IMR-90 (cell line): Measurements from ENCODE around the gene TMEM52B. TPM values are rescaled to one million over a fixed set of nuclear protein-coding genes. Genes with fewer than 3 reads are reported as not detected.

Source experiments
- ATAC-seq: fragments of 200-7000 bp; cut with Tn5 transposase; 2 replicates; pipeline ENCODE4 v1.9.1; 2020; ENCODE audit warnings: low read depth, mild to moderate bottlenecking, moderate library complexity
- BruUV-seq: library from RNA; stranded (reverse); fragments of 400-500 nt; replicated peaks from 2 replicates; lab custom pipeline; 2021; lab: Mats Ljungman, UMichigan
- CTCF ChIA-PET: fragments of 300-600 bp; formaldehyde crosslinking; extraction: SDS; loops from one replicate; lab custom pipeline; 2021; ENCODE audit warnings: antibody characterized with exemption; lab: Yijun Ruan, JAX
- POLR2A ChIA-PET: fragments of 300-600 bp; sonication (Branson Sonifier 250); formaldehyde crosslinking; loops from one replicate; lab custom pipeline; 2022; ENCODE audit warnings: antibody characterized with exemption; ENCODE audit not compliant: unreplicated experiment; lab: Charles Lee
- DNase-seq: peaks from one replicate; pipeline ENCODE4 v3.0.0; 2013
- H2AFZ ChIP-seq: replicated peaks from 2 replicates; pipeline ENCODE3; 2013; ENCODE audit warnings: low read length, mild to moderate bottlenecking; ENCODE audit not compliant: poor library complexity
- H2AK5ac ChIP-seq: 2 replicates; pipeline ENCODE4 v1.6.1; 2013; ENCODE audit warnings: low read depth, low read length, inconsistent platforms
- H2AK9ac ChIP-seq: replicated peaks from 2 replicates; pipeline ENCODE3; 2013; ENCODE audit warnings: mild to moderate bottlenecking, low read depth, low read length, moderate library complexity; ENCODE audit not compliant: poor library complexity
- H2BK120ac ChIP-seq: 2 replicates; pipeline ENCODE4 v1.6.1; 2013; ENCODE audit warnings: low read depth, low read length, inconsistent platforms
- H2BK15ac ChIP-seq: 3 replicates; pipeline ENCODE4 v1.6.1; 2013; ENCODE audit warnings: low read depth, low read length, inconsistent platforms
- H2BK20ac ChIP-seq: 2 replicates; pipeline ENCODE4 v1.6.1; 2013; ENCODE audit warnings: low read depth, mild to moderate bottlenecking, inconsistent platforms, low read length, moderate library complexity
- H2BK5ac ChIP-seq: 2 replicates; pipeline ENCODE4 v1.6.1; 2013; ENCODE audit warnings: mild to moderate bottlenecking, low read depth, low read length, inconsistent platforms; ENCODE audit not compliant: poor library complexity, severe bottlenecking
- H3K14ac ChIP-seq: replicated peaks from 2 replicates; pipeline ENCODE4 v1.6.1; 2013; ENCODE audit warnings: low read depth, low read length, inconsistent platforms
- H3K18ac ChIP-seq: 2 replicates; pipeline ENCODE4 v1.6.1; 2013; ENCODE audit warnings: low read depth, low read length, control low read depth
- H3K23ac ChIP-seq: 2 replicates; pipeline ENCODE4 v1.6.1; 2013; ENCODE audit warnings: low read depth, low read length, inconsistent platforms
- H3K27ac ChIP-seq: 2 replicates; pipeline ENCODE4 v1.5.1; 2013; ENCODE audit warnings: mild to moderate bottlenecking, control low read depth, low read length; ENCODE audit not compliant: insufficient read depth
- H3K27me3 ChIP-seq: 2 replicates; pipeline ENCODE4 v1.6.1; 2013; ENCODE audit warnings: low read length; ENCODE audit not compliant: control insufficient read depth, insufficient read depth
- H3K36me3 ChIP-seq: 2 replicates; pipeline ENCODE4 v1.6.1; 2013; ENCODE audit warnings: low read length, mixed read lengths; ENCODE audit not compliant: control insufficient read depth, insufficient read depth
- H3K4ac ChIP-seq: 2 replicates; pipeline ENCODE4 v1.6.1; 2013; ENCODE audit warnings: low read depth, low read length, inconsistent platforms
- H3K4me1 ChIP-seq: 2 replicates; pipeline ENCODE4 v1.6.1; 2013; ENCODE audit warnings: low read length, mixed read lengths; ENCODE audit not compliant: control insufficient read depth, insufficient read depth
- H3K4me2 ChIP-seq: 2 replicates; pipeline ENCODE4 v1.6.1; 2013; ENCODE audit warnings: low read depth, mild to moderate bottlenecking, control low read depth, low read length, moderate library complexity
- H3K4me3 ChIP-seq: 2 replicates; pipeline ENCODE4 v1.5.1; 2013; ENCODE audit warnings: low read depth, mild to moderate bottlenecking, control low read depth, low read length, moderate library complexity; ENCODE audit not compliant: insufficient read depth
- H3K56ac ChIP-seq: 2 replicates; pipeline ENCODE4 v1.6.1; 2013; ENCODE audit warnings: low read length, inconsistent platforms; ENCODE audit not compliant: insufficient read depth; ENCODE audit errors: extremely low read depth
- H3K79me1 ChIP-seq, 2 experiments: 2 replicates each; pipeline ENCODE4 v1.6.1; 2013; ENCODE audit warnings: low read length in 2 of 2, inconsistent platforms in 1 of 2, low read depth in 1 of 2
- H3K9ac ChIP-seq: 2 replicates; pipeline ENCODE4 v1.6.1; 2013; ENCODE audit warnings: low read depth, low read length, control low read depth
- H3K9me1 ChIP-seq: 2 replicates; pipeline ENCODE4 v1.6.1; 2013; ENCODE audit warnings: low read length, inconsistent platforms; ENCODE audit not compliant: insufficient read depth
- H3K9me3 ChIP-seq: 2 replicates; pipeline ENCODE4 v1.6.1; 2013; ENCODE audit warnings: low read length; ENCODE audit not compliant: control insufficient read depth, insufficient read depth
- H4K20me1 ChIP-seq: 2 replicates; pipeline ENCODE4 v1.6.1; 2013; ENCODE audit warnings: low read length, inconsistent platforms; ENCODE audit not compliant: insufficient read depth
- H4K5ac ChIP-seq: 2 replicates; pipeline ENCODE4 v1.6.1; 2013; ENCODE audit warnings: mild to moderate bottlenecking, low read depth, low read length, control low read depth
- H4K8ac ChIP-seq, 2 experiments: 2 replicates each; pipeline ENCODE4 v1.6.1; 2013; ENCODE audit warnings: low read depth in 2 of 2, low read length in 2 of 2, control low read depth in 1 of 2, inconsistent platforms in 1 of 2
- H4K91ac ChIP-seq: 2 replicates; pipeline ENCODE4 v1.6.1; 2013; ENCODE audit warnings: low read depth, low read length, inconsistent platforms; ENCODE audit not compliant: insufficient read depth
- BHLHE40 ChIP-seq: fragments of 150-350 bp; IDR thresholded peaks from 2 replicates; pipeline ENCODE4 v1.6.1; 2016; ENCODE audit warnings: mild to moderate bottlenecking, low read depth, low read length
- CEBPB ChIP-seq: IDR thresholded peaks from 2 replicates; pipeline ENCODE4 v1.6.1; 2012; ENCODE audit warnings: low read depth, low read length, improper control_type of control experiment
- CHD1 ChIP-seq: IDR thresholded peaks from 2 replicates; pipeline ENCODE4 v1.6.1; 2012; ENCODE audit warnings: low read depth, low read length, improper control_type of control experiment
- FOS ChIP-seq: fragments of 150-350 bp; IDR thresholded peaks from 2 replicates; pipeline ENCODE4 v1.6.1; 2016; ENCODE audit warnings: low read depth, low read length
- MAFK ChIP-seq: IDR thresholded peaks from 2 replicates; pipeline ENCODE4 v1.6.1; 2012; ENCODE audit warnings: low read depth, low read length, improper control_type of control experiment
- MAZ ChIP-seq: IDR thresholded peaks from 2 replicates; pipeline ENCODE4 v1.6.1; 2012; ENCODE audit warnings: low read depth, mild to moderate bottlenecking, low read length, improper control_type of control experiment, moderate library complexity, borderline replicate concordance
- MXI1 ChIP-seq: IDR thresholded peaks from 2 replicates; pipeline ENCODE4 v1.6.1; 2012; ENCODE audit warnings: low read depth, mild to moderate bottlenecking, low read length, moderate library complexity, borderline replicate concordance
- NFE2L2 ChIP-seq: fragments of 150-350 bp; IDR thresholded peaks from 2 replicates; pipeline ENCODE4 v1.6.1; 2016; ENCODE audit warnings: low read depth, mild to moderate bottlenecking, low read length
- POLR2A ChIP-seq: IDR thresholded peaks from 2 replicates; pipeline ENCODE4 v1.6.1; 2012; ENCODE audit warnings: mild to moderate bottlenecking, low read depth, low read length
- RAD21 ChIP-seq: IDR thresholded peaks from 2 replicates; pipeline ENCODE4 v1.6.1; 2012; ENCODE audit warnings: low read length, improper control_type of control experiment
- RCOR1 ChIP-seq: IDR thresholded peaks from 2 replicates; pipeline ENCODE4 v1.6.1; 2012; ENCODE audit warnings: mild to moderate bottlenecking, low read length, improper control_type of control experiment; ENCODE audit not compliant: insufficient replicate concordance
- RFX5 ChIP-seq: IDR thresholded peaks from 2 replicates; pipeline ENCODE4 v1.8.0; 2012; ENCODE audit warnings: low read depth, mild to moderate bottlenecking, low read length, moderate library complexity
- SMC3 ChIP-seq: fragments of 150-350 bp; IDR thresholded peaks from 2 replicates; pipeline ENCODE4 v1.6.1; 2016; ENCODE audit warnings: low read depth, mild to moderate bottlenecking, antibody characterized with exemption, low read length, moderate library complexity
- WGBS, 2 experiments: methylation state at CpG; one replicate each; pipeline versions ENCODE4 v1.1.5 to v1.1.7; 2013; ENCODE audit warnings: missing lambda C conversion rate in 2 of 2; ENCODE audit not compliant: insufficient read length in 1 of 2; ENCODE audit errors: extremely low coverage in 2 of 2; 5-methylcytosine and 5-hydroxymethylcytosine counted together
- dilution Hi-C: fragments of 300-500 bp; cut with HindIII; formaldehyde crosslinking; loops from one replicate; pipeline ENCODE4 v1.14.3; 2018; ENCODE audit warnings: low sequenced_read_pairs; ENCODE audit not compliant: unreplicated experiment
- in situ Hi-C: fragments of 300-500 bp; cut with MboI; formaldehyde crosslinking; loops from 3 replicates; pipeline ENCODE4 v1.14.3; 2019; ENCODE audit warnings: low sequenced_read_pairs, inconsistent platforms, mixed read lengths
- intact Hi-C: fragments of 100-400 bp; cut with micrococcal nuclease; formaldehyde crosslinking; loops from 2 replicates; pipeline ENCODE4 v1.10.0; 2022
- polyA plus RNA-seq, 3 experiments: library from polyadenylated mRNA; depleted of rRNA; stranded (reverse); fragments of >200 nt; gene quantifications; 2 replicates each; pipeline ENCODE4 v1.2.3, GENCODE V29; 2012; ENCODE audit warnings: low replicate concordance in 1 of 3
- total RNA-seq: library from RNA; depleted of rRNA; stranded (reverse); fragments of >200 nt; gene quantifications from 2 replicates; pipeline ENCODE4 v1.2.3, GENCODE V29; 2012
- TF ChIP-seq, protein P1 (sequence below): conservative IDR thresholded peaks from 2 replicates; pipeline ENCODE4 v1.5.1; 2012; ENCODE audit warnings: mild to moderate bottlenecking, low read depth, low read length, improper control_type of control experiment
- TF ChIP-seq, protein P2 (sequence below): fragments of 150-350 bp; IDR thresholded peaks from 2 replicates; pipeline ENCODE4 v1.6.1; 2017; ENCODE audit warnings: mild to moderate bottlenecking, antibody characterized with exemption, low read length, low read depth
- TF ChIP-seq, protein P3 (sequence below): fragments of 150-350 bp; IDR thresholded peaks from 2 replicates; pipeline ENCODE4 v1.6.1; 2016; ENCODE audit warnings: low read depth, mild to moderate bottlenecking, low read length, moderate library complexity, borderline replicate concordance

Gene TMEM52B
- total and polyA plus RNA-seq, 2 of the 4 experiments (the other 2 are of a cell fraction): 2.0 to 3.6 TPM

DNA sequence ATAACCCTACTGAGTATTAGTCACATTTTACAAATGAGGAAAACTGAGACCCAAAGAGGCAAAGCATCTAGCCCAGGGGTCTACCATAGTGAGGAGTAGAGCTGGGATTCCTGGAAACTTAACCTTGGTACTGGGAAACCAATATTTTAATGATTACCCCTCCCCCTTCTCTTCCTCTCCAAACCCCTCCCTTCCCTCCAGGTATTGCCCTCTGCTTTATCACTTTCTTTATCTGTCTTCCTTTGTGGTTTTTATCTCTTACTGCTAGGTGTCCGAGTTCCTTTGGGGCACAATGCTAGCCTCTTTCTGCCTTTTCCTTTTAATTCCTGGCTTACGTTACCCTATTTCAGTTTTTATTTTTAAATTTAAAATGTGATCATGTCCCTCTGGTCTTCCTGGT is 36.6 kb downstream of the TMEM52B start:
- Histone ChIP-seq H3K4me2 (peak overlapping the region; percentile 91), H3K9ac (no peak overlapping the region), H3K4me1 (peaks cover 5% of the 10 kb centered on the region), H3K27ac (no peak overlapping the region), H2AK9ac (no peak overlapping the region), H4K20me1 (peaks cover 26% of the 10 kb centered on the region), H3K18ac (no peak overlapping the region), H4K8ac (no peak overlapping the region), H3K56ac (no peak overlapping the region), H3K4ac (peak overlapping the region; percentile 46; the same call in 1 of the 2 replicates), H3K79me1 (peaks cover 10 to 40% of the 10 kb centered on the region in 2 experiments), H3K9me1 (peaks cover 7% of the 10 kb centered on the region), H4K91ac (no peak overlapping the region), H3K14ac (no peak overlapping the region), H2BK120ac (no peak overlapping the region), H2AFZ (no peak overlapping the region), H2AK5ac (no peak overlapping the region), H2BK5ac (no peak overlapping the region), H2BK15ac (no peak overlapping the region), H3K23ac (no peak overlapping the region; the same call in 1 of the 2 replicates), H2BK20ac (no peak overlapping the region), H3K9me3 (no peaks in the 10 kb centered on the region), H3K36me3 (peaks cover 23% of the 10 kb centered on the region), H3K27me3 (no peaks in the 10 kb centered on the region), H4K5ac (no peak overlapping the region), H3K4me3 (peak overlapping the region; percentile 89)
- DNase-seq (no peak), ATAC-seq (no peak)
- in situ Hi-C loops (no loop called here), dilution Hi-C loops (no loop called here), intact Hi-C loops (loop anchor here (2.0 to 10.0 kb wide), 2 partner anchors 205 to 471 kb away; partner anchors contain the start of gene CLEC12B)
- POLR2A ChIA-PET: no interaction called here
- no CpG with 5 or more reads among the region's 2 CpGs for WGBS, 2 experiments
- CTCF ChIA-PET: interaction anchor here (0.6 to 1.4 kb wide), 2 partner anchors 26 to 153 kb away, joined by 3 to 10 read pairs; no protein-coding TSS in a partner anchor
- BruUV-seq: no TSS peak
- TF ChIP-seq CEBPB: no peak
- TF ChIP-seq BHLHE40: no peak
- TF ChIP-seq, protein P1, sequence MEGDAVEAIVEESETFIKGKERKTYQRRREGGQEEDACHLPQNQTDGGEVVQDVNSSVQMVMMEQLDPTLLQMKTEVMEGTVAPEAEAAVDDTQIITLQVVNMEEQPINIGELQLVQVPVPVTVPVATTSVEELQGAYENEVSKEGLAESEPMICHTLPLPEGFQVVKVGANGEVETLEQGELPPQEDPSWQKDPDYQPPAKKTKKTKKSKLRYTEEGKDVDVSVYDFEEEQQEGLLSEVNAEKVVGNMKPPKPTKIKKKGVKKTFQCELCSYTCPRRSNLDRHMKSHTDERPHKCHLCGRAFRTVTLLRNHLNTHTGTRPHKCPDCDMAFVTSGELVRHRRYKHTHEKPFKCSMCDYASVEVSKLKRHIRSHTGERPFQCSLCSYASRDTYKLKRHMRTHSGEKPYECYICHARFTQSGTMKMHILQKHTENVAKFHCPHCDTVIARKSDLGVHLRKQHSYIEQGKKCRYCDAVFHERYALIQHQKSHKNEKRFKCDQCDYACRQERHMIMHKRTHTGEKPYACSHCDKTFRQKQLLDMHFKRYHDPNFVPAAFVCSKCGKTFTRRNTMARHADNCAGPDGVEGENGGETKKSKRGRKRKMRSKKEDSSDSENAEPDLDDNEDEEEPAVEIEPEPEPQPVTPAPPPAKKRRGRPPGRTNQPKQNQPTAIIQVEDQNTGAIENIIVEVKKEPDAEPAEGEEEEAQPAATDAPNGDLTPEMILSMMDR: no peak
- no peak for TF ChIP-seq RFX5
- no peak for TF ChIP-seq FOS
- TF ChIP-seq RAD21: no peak
- TF ChIP-seq, protein P2, sequence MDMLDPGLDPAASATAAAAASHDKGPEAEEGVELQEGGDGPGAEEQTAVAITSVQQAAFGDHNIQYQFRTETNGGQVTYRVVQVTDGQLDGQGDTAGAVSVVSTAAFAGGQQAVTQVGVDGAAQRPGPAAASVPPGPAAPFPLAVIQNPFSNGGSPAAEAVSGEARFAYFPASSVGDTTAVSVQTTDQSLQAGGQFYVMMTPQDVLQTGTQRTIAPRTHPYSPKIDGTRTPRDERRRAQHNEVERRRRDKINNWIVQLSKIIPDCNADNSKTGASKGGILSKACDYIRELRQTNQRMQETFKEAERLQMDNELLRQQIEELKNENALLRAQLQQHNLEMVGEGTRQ: no peak
- TF ChIP-seq MAZ: no peak
- TF ChIP-seq, protein P3, sequence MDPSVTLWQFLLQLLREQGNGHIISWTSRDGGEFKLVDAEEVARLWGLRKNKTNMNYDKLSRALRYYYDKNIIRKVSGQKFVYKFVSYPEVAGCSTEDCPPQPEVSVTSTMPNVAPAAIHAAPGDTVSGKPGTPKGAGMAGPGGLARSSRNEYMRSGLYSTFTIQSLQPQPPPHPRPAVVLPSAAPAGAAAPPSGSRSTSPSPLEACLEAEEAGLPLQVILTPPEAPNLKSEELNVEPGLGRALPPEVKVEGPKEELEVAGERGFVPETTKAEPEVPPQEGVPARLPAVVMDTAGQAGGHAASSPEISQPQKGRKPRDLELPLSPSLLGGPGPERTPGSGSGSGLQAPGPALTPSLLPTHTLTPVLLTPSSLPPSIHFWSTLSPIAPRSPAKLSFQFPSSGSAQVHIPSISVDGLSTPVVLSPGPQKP: no peak
- TF ChIP-seq SMC3: no peak
- TF ChIP-seq RCOR1: no peak
- no peak for TF ChIP-seq MXI1
- TF ChIP-seq NFE2L2: no peak
- no peak for TF ChIP-seq CHD1
- TF ChIP-seq MAFK: no peak
- no peak for TF ChIP-seq POLR2A
